MCF 10A (cell line): ENCODE measurements around the gene DUSP28. TPM values are rescaled to one million over a fixed set of nuclear protein-coding genes. Genes with fewer than 3 reads are reported as not detected.
"Not testable (repeated sequence)": the region's sequence is repeated elsewhere in the genome, so short reads cannot be mapped to it uniquely, and the experiment has no call there.

ENCODE experiments used
- BruUV-seq: library from RNA; stranded (reverse); fragments of 400-500 nt; replicated peaks from 2 replicates; lab custom pipeline; 2021; lab: Mats Ljungman, UMichigan
- CTCF ChIA-PET: fragments of 300-600 bp; sonication (Branson Sonifier 250); formaldehyde crosslinking; extraction: SDS; loops from one replicate; lab custom pipeline; 2021; ENCODE audit warnings: antibody characterized with exemption, inconsistent platforms; lab: Yijun Ruan, JAX
- POLR2A ChIA-PET: fragments of 300-600, 350-650 bp; sonication (Branson Sonifier 250); formaldehyde crosslinking; extraction: SDS; loops from one replicate; lab custom pipeline; 2020; ENCODE audit warnings: antibody characterized with exemption, inconsistent platforms; lab: Yijun Ruan, JAX
- DNase-seq: peaks from one replicate; pipeline ENCODE4 v3.0.0-alpha.2; 2018; ENCODE audit not compliant: unreplicated experiment
- H3K27ac Mint-ChIP-seq: one replicate; pipeline ENCODE4 v1.8.0; 2022; ENCODE audit warnings: mild to moderate bottlenecking, low read depth, mixed read lengths; ENCODE audit not compliant: unreplicated experiment
- H3K27me3 Mint-ChIP-seq: one replicate; pipeline ENCODE4 v1.8.0; 2022; ENCODE audit warnings: mixed read lengths; ENCODE audit not compliant: insufficient read depth, unreplicated experiment
- H3K36me3 Mint-ChIP-seq: one replicate; pipeline ENCODE4 v1.8.0; 2022; ENCODE audit warnings: mild to moderate bottlenecking, moderate library complexity, mixed read lengths; ENCODE audit not compliant: insufficient read depth, unreplicated experiment
- H3K4me1 Mint-ChIP-seq: one replicate; pipeline ENCODE4 v1.8.0; 2022; ENCODE audit warnings: mixed read lengths; ENCODE audit not compliant: insufficient read depth, unreplicated experiment
- H3K4me3 Mint-ChIP-seq: one replicate; pipeline ENCODE4 v1.8.0; 2022; ENCODE audit warnings: mild to moderate bottlenecking, moderate library complexity, mixed read lengths; ENCODE audit not compliant: unreplicated experiment
- H3K9me3 Mint-ChIP-seq: one replicate; pipeline ENCODE4 v1.8.0; 2022; ENCODE audit warnings: mixed read lengths; ENCODE audit not compliant: unreplicated experiment
- CTCF ChIP-seq: fragments of 200-600 bp; IDR thresholded peaks from one replicate; pipeline ENCODE4 v1.8.0; 2022; ENCODE audit warnings: antibody characterized with exemption, mild to moderate bottlenecking; ENCODE audit not compliant: unreplicated experiment
- intact Hi-C: fragments of 100-400 bp; cut with micrococcal nuclease; formaldehyde crosslinking; loops from 2 replicates; pipeline ENCODE4 v1.14.1; 2022
- total RNA-seq: library from RNA; stranded (reverse); gene quantifications from 2 replicates; pipeline ENCODE4 v1.2.3, GENCODE V29; 2022

DUSP28 gene
- total RNA-seq, 1 experiment from 2014 or later, result 5.2 TPM

GRCh38 chr2:240520130-240520973, 39.8 kb upstream of the DUSP28 start:
- Mint-ChIP-seq H3K4me3 (no peak overlapping the region), H3K27me3 (no peaks in the 10 kb centered on the region), H3K27ac (no peak overlapping the region), H3K9me3 (peaks cover 7% of the 10 kb centered on the region), H3K36me3 (peaks cover 51% of the 10 kb centered on the region), H3K4me1 (no peaks in the 10 kb centered on the region)
- no peak for TF ChIP-seq CTCF
- ChIA-PET POLR2A (no interaction called here), CTCF (interaction anchor here (0.5 kb wide), 1 partner anchor 546 kb away, joined by 3 read pairs; no protein-coding TSS in a partner anchor)
- DNase-seq, result no peak
- intact Hi-C loops, result no loop called here
- BruUV-seq, result no TSS peak

GRCh38 chr2:240520974-240521350, 39.2 kb upstream of the DUSP28 start:
- H3K36me3 Mint-ChIP-seq, result peaks cover 55% of the 10 kb centered on the region
- no peak for TF ChIP-seq CTCF
- CTCF ChIA-PET, result interaction anchor here (0.5 kb wide), 1 partner anchor 546 kb away, joined by 3 read pairs; no protein-coding TSS in a partner anchor
- no peaks in the 10 kb centered on the region for H3K27me3 Mint-ChIP-seq
- no TSS peak for BruUV-seq
- no peaks in the 10 kb centered on the region for H3K4me1 Mint-ChIP-seq
- H3K4me3 Mint-ChIP-seq, result no peak overlapping the region
- peaks cover 7% of the 10 kb centered on the region for H3K9me3 Mint-ChIP-seq
- no peak overlapping the region for H3K27ac Mint-ChIP-seq
- intact Hi-C loops, result no loop called here
- POLR2A ChIA-PET, result no interaction called here
- no peak for DNase-seq

- H3K9me3 Mint-ChIP-seq, H3K27ac Mint-ChIP-seq, BruUV-seq, intact Hi-C loops, H3K4me1 Mint-ChIP-seq, DNase-seq, POLR2A ChIA-PET, H3K4me3 Mint-ChIP-seq, H3K27me3 Mint-ChIP-seq: not testable (repeated sequence)
- H3K36me3 Mint-ChIP-seq, result peaks cover 59% of the 10 kb centered on the region
- CTCF ChIA-PET, result interaction anchor here (1.4 kb wide), 1 partner anchor 8 kb away, joined by 4 read pairs; no protein-coding TSS in a partner anchor
Measured at GRCh38 chr2:240521885-240522284, 38.3 kb upstream of the DUSP28 start.

- intact Hi-C loops, result no loop called here
- no peaks in the 10 kb centered on the region for H3K27me3 Mint-ChIP-seq
- no peak overlapping the region for H3K27ac Mint-ChIP-seq
- ChIA-PET CTCF (interaction anchor here (1.4 kb wide), 1 partner anchor 8 kb away, joined by 4 read pairs; no protein-coding TSS in a partner anchor), POLR2A (no interaction called here)
- BruUV-seq, result no TSS peak
- no peak for DNase-seq
- H3K9me3 Mint-ChIP-seq, result peaks cover 15% of the 10 kb centered on the region
- no peaks in the 10 kb centered on the region for H3K4me1 Mint-ChIP-seq
- peaks cover 60% of the 10 kb centered on the region for H3K36me3 Mint-ChIP-seq
- H3K4me3 Mint-ChIP-seq, result no peak overlapping the region
- no peak for TF ChIP-seq CTCF
Measured at GRCh38 chr2:240522406-240522805, 37.8 kb upstream of the DUSP28 start.
